Stomach smooth muscle (tissue), 2 donors: ENCODE measurements around the gene MUC5B.

ENCODE experiments used
- H3K27ac ChIP-seq: one replicate; pipeline ENCODE4 v1.7.0; 2013; ENCODE audit warnings: mild to moderate bottlenecking, low read length, inconsistent platforms
- H3K27me3 ChIP-seq, 2 donors: one replicate each; pipeline ENCODE4 v1.7.0; 2013; ENCODE audit warnings: low read length in 2 of 2; ENCODE audit not compliant: insufficient read depth in 2 of 2, control insufficient read depth in 1 of 2
- H3K36me3 ChIP-seq, 2 donors: one replicate each; pipeline ENCODE4 v1.7.0; 2013; ENCODE audit warnings: low read length in 2 of 2; ENCODE audit not compliant: control insufficient read depth in 2 of 2, insufficient read depth in 2 of 2
- H3K4me1 ChIP-seq: one replicate; pipeline ENCODE4 v1.7.0; 2013; ENCODE audit warnings: low read length; ENCODE audit not compliant: control insufficient read depth, insufficient read depth
- H3K4me3 ChIP-seq, 2 donors: one replicate each; pipeline ENCODE4 v1.7.0; 2013; ENCODE audit warnings: low read length in 2 of 2
- H3K9ac ChIP-seq, 2 donors: one replicate each; pipeline ENCODE4 v1.7.0; 2013; ENCODE audit warnings: low read length in 2 of 2, mild to moderate bottlenecking in 1 of 2
- H3K9me3 ChIP-seq, 2 donors: one replicate each; pipeline ENCODE4 v1.7.0; 2013; ENCODE audit warnings: low read length in 2 of 2; ENCODE audit not compliant: control insufficient read depth in 2 of 2
- donor health status: healthy.
- donor health status: Pancreatic carcinoma.

Gene MUC5B

DNA sequence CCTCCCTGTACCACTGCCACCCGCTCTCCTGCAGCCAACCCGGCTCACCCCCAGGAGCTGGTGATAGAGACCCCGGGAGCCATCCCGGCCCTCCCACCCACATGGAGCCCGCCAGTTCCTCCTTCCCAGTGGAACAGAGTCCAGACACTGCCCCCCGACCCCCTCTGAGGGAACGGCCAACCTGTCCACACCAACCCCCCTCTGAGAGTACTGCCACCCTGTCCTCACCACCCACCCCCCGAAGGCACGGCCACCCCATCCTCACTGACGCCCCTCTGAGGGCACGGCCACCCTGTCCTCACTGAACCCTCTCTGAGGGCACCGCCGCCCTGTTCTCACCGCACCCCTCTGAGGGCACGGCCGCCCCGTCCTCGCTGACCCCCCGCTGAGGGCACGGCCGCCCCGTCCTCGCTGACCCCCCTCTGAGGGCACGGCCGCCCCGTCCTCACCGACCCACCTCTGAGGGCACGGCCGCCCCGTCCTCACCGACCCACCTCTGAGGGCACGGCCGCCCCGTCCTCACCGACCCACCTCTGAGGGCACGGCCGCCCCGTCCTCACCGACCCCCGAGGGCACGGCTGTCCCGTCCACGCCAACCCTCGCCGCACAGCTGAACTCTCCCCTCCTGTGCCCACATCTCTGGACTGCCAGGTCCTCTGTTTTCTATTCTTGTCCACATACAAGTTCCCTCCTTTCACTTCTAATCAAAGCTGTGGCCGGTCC lies 68.6 kb downstream of the MUC5B start:
- no peaks in the 10 kb centered on the region for H3K4me1 ChIP-seq
- no peak overlapping the region for H3K9ac ChIP-seq
- H3K27me3 ChIP-seq: no peaks in the 10 kb centered on the region
- H3K9me3 ChIP-seq: no peaks in the 10 kb centered on the region
- no peak overlapping the region for H3K27ac ChIP-seq
- peaks cover 38 to 52% of the 10 kb centered on the region in 2 donors for H3K36me3 ChIP-seq
- no peak overlapping the region for H3K4me3 ChIP-seq

DNA sequence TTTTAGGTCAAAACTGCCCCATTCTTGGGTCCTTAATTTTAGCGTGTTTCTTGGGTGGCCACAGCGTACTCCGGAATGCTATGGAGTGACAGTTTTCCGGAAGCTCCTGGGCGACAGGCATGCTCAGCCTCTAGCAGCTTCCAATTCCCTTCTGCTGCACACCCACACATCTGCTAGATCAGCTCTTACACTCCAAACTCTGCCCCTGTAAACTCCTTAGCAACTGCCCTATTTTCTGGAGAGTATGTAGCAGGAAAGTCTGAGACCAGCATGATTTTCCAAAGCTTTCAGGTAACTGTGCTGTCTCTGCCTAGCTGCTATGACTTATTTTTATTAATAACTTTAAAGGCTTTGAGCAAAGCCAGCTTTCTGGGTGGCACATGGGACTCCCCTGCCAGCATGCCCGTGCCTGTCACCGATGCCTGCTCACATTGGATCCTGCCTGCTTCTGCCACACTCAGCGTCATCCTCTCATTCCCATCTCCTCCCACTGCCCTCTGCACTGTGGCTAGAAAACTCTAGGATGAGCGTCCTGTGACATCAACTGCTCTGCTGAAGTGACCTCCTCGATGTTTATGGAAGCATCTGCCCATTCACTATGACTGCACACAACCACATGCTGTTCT lies 69.3 kb downstream of the MUC5B start:
- H3K9ac ChIP-seq: no peak overlapping the region
- H3K27me3 ChIP-seq: no peaks in the 10 kb centered on the region
- H3K4me1 ChIP-seq: no peaks in the 10 kb centered on the region
- H3K4me3 ChIP-seq: no peak overlapping the region
- H3K36me3 ChIP-seq: peaks cover 31 to 51% of the 10 kb centered on the region in 2 donors
- H3K27ac ChIP-seq: no peak overlapping the region
- H3K9me3 ChIP-seq: no peaks in the 10 kb centered on the region

DNA sequence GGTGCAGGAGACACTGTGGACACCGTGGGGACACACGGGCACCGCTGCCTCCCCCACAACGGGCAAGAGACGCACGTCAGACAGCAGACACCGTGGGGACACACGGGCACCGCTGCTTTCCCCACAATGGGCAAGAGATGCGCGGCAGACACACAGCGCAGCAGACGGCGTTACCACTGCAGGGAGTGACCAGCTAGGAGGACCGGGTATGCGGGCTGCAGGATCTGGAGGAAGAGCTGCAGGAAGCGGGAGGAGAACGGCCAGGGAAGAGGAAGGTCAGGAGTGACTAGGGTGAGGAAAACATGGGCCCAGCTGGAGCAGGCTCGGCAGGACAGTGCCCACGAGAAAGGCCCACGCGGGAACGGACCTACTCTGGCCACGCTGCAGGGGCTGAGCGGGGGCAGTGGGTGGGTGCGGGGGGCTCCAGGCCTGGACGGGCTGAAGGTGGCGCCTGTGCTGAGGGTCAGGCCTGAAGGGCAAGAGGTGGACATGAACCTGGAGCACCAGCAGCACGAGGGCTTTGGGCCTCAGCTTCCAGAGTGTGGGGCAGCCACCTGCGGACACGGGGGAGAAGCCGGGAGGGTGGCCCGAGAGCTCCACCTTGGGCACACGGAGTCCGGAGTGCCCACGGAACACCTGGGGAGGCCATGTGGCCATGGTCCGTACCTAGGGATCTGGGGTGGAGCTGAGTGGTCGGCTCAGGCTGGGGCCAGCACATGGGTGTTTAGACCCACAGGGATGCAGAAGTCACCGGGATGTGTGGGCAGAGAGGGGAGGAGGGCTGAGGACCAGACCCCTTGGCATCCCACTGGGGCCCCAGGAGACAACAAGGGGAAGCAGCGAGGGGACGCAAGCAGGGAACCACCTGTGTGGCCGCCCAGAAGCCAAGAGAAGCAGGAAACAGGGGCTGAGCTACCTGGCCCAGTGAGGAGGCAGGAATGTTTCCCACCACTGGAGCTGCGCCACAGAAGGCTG lies 70.1 kb downstream of the MUC5B start:
- peaks cover 32 to 56% of the 10 kb centered on the region in 2 donors for H3K36me3 ChIP-seq
- no peaks in the 10 kb centered on the region for H3K27me3 ChIP-seq
- no peak overlapping the region for H3K4me3 ChIP-seq
- no peak overlapping the region for H3K9ac ChIP-seq
- H3K27ac ChIP-seq: no peak overlapping the region
- H3K4me1 ChIP-seq: peaks cover 5% of the 10 kb centered on the region
- no peaks in the 10 kb centered on the region for H3K9me3 ChIP-seq

DNA sequence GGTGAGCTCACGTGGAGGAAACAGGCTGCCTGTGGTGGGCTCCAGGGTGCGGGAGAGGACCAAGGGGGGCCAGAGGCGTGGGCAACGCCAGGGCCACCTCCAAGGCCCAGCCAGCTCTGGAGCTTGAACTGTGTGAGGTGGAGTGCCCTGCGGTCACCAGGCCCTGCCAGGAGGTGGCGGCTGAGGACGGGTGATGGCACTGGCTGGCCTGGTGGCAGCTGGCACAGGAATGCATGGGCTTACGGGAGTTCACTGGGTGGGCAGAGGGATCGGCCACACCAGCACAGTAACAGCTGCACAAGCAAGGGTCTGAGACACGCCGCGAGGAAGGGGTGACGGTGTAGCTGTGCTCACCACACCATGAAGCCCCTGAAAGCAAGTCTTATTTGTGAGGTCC lies 70.8 kb downstream of the MUC5B start:
- Histone ChIP-seq H3K9me3 (no peaks in the 10 kb centered on the region), H3K4me3 (no peak overlapping the region), H3K36me3 (peaks cover 28 to 53% of the 10 kb centered on the region in 2 donors), H3K27me3 (no peaks in the 10 kb centered on the region), H3K27ac (no peak overlapping the region), H3K9ac (no peak overlapping the region), H3K4me1 (peaks cover 6% of the 10 kb centered on the region)

DNA sequence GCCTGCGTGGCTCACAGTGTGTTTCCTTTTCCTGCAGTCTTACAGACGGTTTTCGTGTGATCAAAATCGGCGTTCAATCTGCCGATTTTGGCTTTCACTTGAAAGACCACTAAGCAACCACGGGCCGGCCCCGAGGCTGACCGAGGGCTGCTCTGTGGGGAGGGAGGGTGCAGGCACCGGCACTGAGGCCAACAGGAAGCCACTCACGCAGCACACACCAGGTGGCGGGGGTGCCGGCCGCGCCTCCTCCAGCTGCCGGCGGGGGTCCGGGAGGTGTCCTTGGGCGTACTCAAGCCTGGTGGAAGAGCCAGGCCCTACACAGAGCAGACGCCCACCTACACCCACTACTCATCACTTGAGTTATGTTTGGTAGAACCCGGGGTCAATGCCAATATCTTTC lies 72.2 kb downstream of the MUC5B start:
- Histone ChIP-seq H3K4me1 (peaks cover 17% of the 10 kb centered on the region), H3K4me3 (no peak overlapping the region), H3K9ac (no peak overlapping the region), H3K36me3 (peaks cover 19 to 42% of the 10 kb centered on the region in 2 donors), H3K9me3 (no peaks in the 10 kb centered on the region), H3K27me3 (no peaks in the 10 kb centered on the region), H3K27ac (no peak overlapping the region)

DNA sequence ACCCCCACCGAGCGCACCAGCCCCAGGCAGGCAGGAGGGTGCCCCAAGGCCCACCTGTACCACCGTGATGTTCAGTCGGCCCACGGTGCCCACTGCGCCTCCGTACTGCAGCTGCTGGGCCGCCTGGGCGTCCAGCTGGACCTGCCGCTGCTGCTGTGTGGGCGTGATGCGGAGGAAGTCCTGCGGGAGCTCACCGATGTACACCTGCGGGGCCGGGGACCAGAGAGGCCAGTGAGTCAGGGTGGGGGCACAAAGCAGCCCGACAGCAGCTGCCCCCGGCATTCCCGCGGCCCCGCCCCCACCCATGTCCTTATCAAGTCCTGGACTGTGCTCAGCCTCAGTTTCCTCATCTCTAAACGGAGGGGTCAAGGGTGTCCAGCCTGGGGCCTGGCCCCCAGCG lies 72.7 kb downstream of the MUC5B start:
- Histone ChIP-seq H3K4me1 (peaks cover 20% of the 10 kb centered on the region), H3K27me3 (no peaks in the 10 kb centered on the region), H3K36me3 (peaks cover 14 to 36% of the 10 kb centered on the region in 2 donors), H3K4me3 (no peak overlapping the region), H3K9me3 (no peaks in the 10 kb centered on the region), H3K9ac (no peak overlapping the region), H3K27ac (no peak overlapping the region)

DNA sequence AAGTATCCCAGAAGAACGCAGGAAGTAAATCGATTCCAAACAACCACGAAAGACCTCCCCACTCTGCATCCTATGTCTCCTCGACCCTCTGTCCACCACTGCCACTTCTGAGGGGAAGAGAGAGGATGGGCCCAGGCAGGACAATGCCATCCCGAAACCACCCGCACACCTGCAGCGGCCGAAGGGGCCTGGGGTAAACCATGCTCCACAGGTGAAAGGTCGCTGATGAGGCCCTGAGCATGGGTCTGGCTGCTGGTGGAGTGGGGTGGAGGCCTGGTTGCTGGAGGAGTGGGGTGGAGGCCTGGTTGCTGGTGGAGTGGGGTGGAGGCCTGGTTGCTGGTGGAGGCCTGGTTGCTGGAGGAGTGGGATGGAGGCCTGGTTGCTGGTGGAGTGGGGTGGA lies 73.4 kb downstream of the MUC5B start:
- H3K4me3 ChIP-seq: no peak overlapping the region
- H3K27me3 ChIP-seq: no peaks in the 10 kb centered on the region
- no peak overlapping the region for H3K27ac ChIP-seq
- peaks cover 11 to 32% of the 10 kb centered on the region in 2 donors for H3K36me3 ChIP-seq
- peaks cover 22% of the 10 kb centered on the region for H3K4me1 ChIP-seq
- H3K9me3 ChIP-seq: no peaks in the 10 kb centered on the region
- no peak overlapping the region for H3K9ac ChIP-seq

DNA sequence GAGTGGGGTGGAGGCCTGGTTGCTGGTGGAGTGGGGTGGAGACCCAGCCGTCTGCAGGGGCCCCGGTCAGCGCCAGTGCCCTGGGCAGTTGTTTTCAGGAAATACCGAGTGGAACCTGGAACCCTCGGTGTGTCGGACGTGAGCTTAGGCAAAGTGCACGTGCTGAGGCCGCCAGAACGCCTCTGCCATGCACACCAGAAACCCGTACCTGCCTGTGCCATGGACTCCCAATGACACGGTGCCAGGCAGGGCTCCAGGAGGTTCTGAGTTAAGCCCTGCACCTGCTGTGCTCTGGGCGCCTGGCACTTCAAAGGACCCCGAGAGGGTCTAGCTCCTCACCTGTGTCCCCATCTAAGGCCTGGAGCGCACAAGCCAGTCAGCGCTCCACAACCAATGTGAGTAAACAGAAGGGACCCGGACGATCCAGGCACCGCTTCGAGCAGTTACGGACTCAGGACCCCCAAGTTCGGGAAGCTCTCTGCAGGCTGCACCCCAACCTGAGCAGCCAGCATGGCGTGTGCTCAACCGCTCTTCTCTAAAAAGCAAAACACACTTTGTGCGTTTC lies 74.2 kb downstream of the MUC5B start:
- Histone ChIP-seq H3K27me3 (no peaks in the 10 kb centered on the region), H3K9ac (no peak overlapping the region), H3K27ac (no peak overlapping the region), H3K36me3 (peaks cover 11 to 32% of the 10 kb centered on the region in 2 donors), H3K4me1 (peaks cover 28% of the 10 kb centered on the region), H3K9me3 (no peaks in the 10 kb centered on the region), H3K4me3 (no peak overlapping the region)

DNA sequence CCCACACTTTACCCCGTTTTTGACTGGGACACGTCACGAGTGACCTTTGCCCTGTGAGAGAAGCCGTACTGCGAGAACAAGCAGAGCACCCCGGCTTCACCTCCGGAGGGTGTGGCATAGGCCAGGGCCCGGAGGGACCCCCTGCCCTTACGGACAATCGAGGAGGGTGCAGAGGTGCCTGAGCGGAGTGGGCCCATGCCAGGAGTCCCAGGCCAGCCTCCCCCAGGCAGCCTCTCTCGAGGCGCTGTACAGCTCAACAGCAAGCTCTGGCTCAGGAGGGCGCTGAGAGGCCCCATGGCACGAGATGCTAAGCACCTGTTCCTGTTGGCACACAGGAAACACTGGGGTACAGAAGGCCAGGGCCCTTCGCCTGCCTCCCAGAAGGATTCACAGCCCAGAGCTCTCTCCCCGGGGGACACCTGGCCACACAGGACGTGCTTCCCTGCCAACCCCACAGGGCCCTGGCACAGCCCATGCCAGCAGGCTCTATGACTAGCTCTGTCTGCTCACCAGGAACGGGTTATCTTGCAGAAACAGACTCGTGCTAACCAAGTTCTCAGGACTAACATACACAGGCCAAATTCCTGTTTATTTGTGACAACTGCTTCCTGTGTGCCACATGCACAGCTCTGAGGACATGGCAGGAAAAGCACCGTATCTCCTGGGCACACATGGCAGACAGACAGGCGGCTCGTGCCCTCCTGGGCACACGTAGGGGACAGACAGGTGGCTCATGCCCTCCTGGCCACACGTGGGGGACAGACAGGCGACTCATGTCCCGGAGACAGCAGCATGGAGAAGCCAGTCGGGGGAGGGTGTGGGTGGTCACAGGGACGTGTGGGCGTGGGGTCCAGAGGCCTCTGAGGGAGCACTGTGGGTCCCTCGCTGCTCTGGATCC lies 75.0 kb downstream of the MUC5B start:
- no peak overlapping the region for H3K27ac ChIP-seq
- no peak overlapping the region for H3K4me3 ChIP-seq
- peaks cover 11 to 27% of the 10 kb centered on the region in 2 donors for H3K36me3 ChIP-seq
- no peaks in the 10 kb centered on the region for H3K27me3 ChIP-seq
- no peak overlapping the region for H3K9ac ChIP-seq
- no peaks in the 10 kb centered on the region for H3K9me3 ChIP-seq
- peaks cover 34% of the 10 kb centered on the region for H3K4me1 ChIP-seq
